ACC112 (cell line): ENCODE data around the gene OTOS.

ENCODE experiments used
- H2AFZ ChIP-seq: fragments of 200-600 bp; sonication (generic); one replicate; pipeline ENCODE4 v1.6.0; 2017; ENCODE audit warnings: antibody characterized with exemption, low read length; ENCODE audit not compliant: unreplicated experiment
- H3K27ac ChIP-seq: fragments of 200-600 bp; sonication (generic); 2 replicates; pipeline ENCODE4 v1.5.1; 2014; ENCODE audit warnings: low read depth, mild to moderate bottlenecking, antibody characterized with exemption, low read length, moderate library complexity
- H3K27me3 ChIP-seq: fragments of 200-600 bp; sonication (generic); 2 replicates; pipeline ENCODE4 v1.6.1; 2014; ENCODE audit warnings: mild to moderate bottlenecking, antibody characterized with exemption, low read length, moderate library complexity, mixed read lengths; ENCODE audit not compliant: insufficient read depth
- H3K36me3 ChIP-seq: fragments of 200-600 bp; sonication (generic); 2 replicates; pipeline ENCODE4 v1.6.1; 2016; ENCODE audit warnings: mild to moderate bottlenecking, antibody characterized with exemption, low read length, moderate library complexity, mixed read lengths; ENCODE audit not compliant: insufficient read depth
- H3K4me1 ChIP-seq: fragments of 200-600 bp; sonication (generic); one replicate; pipeline ENCODE4 v1.6.1; 2016; ENCODE audit warnings: low read length, mixed read lengths; ENCODE audit not compliant: insufficient read depth, unreplicated experiment, control insufficient read depth
- H3K4me3 ChIP-seq: fragments of 200-600 bp; sonication (generic); 2 replicates; pipeline ENCODE4 v1.5.1; 2014; ENCODE audit warnings: mild to moderate bottlenecking, low read depth, low read length
- H3K79me2 ChIP-seq: fragments of 200-600 bp; sonication (generic); one replicate; pipeline ENCODE4 v1.6.0; 2016; ENCODE audit warnings: low read length; ENCODE audit not compliant: control insufficient read depth, unreplicated experiment, insufficient read depth

The OTOS gene

DNA sequence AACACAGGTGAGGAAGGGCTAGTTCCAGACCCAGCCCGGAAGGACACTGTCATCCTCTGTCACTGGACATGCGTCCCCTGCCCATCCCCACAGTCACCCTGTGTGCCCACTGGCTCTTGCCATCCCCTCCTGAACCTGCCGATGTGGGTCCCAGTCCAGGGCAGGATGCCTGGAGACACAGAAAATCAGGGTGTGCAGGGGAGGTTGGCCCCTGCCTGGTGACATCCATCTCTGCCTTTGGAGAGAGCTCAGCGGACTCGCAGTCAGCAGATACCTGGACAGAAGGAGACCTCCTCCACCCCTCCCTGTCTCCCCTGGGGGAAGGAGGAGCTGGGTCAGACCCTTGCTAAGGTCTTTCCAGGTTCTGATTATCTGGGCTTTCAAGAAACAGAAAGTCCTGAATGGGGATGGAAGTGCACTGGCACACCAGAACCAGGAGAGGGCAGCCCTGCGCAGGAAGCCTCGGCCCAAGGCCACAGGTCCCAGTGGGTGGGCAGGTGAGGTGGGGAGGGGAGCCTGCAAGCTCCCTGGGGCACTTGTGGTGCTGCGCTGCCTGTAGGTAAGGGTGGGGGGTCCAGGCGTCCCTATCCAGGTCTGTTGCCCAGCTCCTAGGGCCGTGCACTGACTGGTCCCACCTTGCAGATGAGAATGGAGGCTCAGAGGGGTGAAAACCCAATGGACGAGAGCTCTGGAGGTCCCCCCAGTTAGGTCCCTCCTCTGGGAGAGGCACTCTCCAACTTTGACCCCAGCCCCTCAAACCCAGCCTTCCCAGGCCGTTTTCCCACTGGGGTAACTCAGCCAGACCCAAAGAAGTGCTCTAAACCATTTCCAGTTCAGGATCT lies 9.7 kb upstream of the OTOS start:
- Histone ChIP-seq H3K27ac (no peak overlapping the region), H3K4me1 (no peaks in the 10 kb centered on the region), H3K79me2 (no peaks in the 10 kb centered on the region), H3K4me3 (no peak overlapping the region), H3K27me3 (peaks cover 34% of the 10 kb centered on the region), H2AFZ (no peak overlapping the region), H3K36me3 (no peaks in the 10 kb centered on the region)

DNA sequence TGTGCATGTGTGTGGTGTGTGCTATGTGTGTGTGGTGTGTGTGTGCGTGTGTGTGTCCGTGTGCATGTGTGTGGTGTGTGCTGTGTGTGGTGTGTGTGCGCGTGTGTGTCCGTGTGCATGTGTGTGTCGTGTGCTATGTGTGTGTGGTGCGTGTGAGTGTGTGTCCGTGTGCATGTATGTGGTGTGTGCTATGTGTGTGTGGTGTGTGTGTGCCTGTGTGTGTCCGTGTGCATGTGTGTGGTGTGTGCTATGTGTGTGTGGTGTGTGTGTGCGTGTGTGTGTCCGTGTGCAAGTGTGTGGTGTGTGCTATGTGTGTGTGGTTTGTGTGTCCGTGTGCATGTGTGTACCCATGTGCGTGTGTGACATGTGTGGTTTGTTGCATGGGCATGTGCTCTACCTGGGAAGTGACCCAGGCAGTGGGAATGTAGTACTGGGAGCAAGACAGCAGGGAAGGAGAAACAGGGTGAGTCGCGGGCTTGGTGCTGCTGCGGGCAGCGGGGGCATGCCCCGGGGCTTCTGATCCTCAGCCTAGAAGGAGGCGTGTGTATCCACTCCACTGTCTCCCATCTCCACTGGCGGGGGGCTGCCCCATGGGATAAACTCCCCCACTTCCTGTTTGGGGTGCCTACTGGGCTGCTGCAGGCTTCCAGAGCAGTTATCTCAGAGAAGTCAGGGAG lies 7.6 kb upstream of the OTOS start:
- peaks cover 20% of the 10 kb centered on the region for H3K27me3 ChIP-seq
- peaks cover 7% of the 10 kb centered on the region for H3K4me1 ChIP-seq
- H2AFZ ChIP-seq, result no peak overlapping the region
- H3K79me2 ChIP-seq, result no peaks in the 10 kb centered on the region
- no peaks in the 10 kb centered on the region for H3K36me3 ChIP-seq
- no peak overlapping the region for H3K27ac ChIP-seq
- H3K4me3 ChIP-seq, result no peak overlapping the region

DNA sequence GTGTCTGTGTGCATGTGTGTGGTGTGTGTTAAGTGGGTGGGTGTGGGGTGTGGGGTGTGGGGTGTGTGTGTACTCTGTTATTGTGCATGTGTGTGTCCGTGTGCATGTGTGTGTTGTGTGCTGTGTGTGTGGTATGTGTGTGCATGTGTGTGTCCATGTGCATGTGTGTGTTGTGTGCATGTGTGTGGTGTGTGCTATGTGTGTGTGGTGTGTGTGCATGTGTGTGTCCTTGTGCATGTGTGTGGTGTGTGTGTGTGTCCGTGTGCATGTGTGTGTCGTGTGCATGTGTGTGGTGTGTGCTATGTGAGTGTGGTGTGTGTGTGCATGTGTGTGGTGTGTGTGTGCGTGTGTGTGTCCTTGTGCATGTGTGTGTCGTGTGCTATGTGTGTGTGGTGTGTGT lies 6.9 kb upstream of the OTOS start:
- Histone ChIP-seq H2AFZ (no peak overlapping the region), H3K36me3 (no peaks in the 10 kb centered on the region), H3K27ac (no peak overlapping the region), H3K4me3 (no peak overlapping the region), H3K27me3 (peaks cover 13% of the 10 kb centered on the region), H3K79me2 (no peaks in the 10 kb centered on the region), H3K4me1 (peaks cover 7% of the 10 kb centered on the region)

DNA sequence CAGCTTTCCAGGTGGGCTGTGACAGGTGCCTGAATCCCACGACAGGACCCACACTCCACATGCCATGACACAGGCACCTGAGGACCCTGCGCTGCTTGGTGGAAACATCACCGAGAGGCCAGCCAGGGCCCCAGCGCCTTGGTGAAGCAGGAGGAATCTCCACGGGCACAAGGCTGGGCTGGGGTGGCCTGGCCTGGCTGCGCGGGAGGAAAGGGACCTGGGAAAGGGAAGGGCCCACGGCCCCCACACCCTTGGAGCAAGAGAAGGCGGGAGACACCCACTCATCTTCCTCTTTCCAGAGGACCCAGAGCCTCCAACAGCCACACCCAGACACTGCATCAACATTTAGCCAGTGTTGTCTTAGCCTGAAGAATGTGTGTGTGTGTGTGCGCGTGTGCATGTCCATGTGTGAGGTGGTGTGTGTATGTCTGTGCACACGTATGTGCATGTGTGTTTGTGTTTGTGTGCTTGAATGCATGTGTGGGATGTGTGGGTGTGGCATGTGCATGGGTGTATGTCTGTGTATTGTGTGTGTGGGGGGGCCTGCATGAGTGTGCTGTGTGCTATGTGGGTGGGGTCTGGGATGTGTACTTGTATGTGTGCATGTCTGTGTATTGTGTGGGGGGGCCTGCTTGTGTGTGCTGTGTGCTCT lies 6.3 kb upstream of the OTOS start:
- H3K79me2 ChIP-seq, result no peaks in the 10 kb centered on the region
- H3K4me3 ChIP-seq, result no peak overlapping the region
- no peak overlapping the region for H3K27ac ChIP-seq
- no peaks in the 10 kb centered on the region for H3K36me3 ChIP-seq
- no peak overlapping the region for H2AFZ ChIP-seq
- H3K27me3 ChIP-seq, result peaks cover 7% of the 10 kb centered on the region
- peaks cover 7% of the 10 kb centered on the region for H3K4me1 ChIP-seq

DNA sequence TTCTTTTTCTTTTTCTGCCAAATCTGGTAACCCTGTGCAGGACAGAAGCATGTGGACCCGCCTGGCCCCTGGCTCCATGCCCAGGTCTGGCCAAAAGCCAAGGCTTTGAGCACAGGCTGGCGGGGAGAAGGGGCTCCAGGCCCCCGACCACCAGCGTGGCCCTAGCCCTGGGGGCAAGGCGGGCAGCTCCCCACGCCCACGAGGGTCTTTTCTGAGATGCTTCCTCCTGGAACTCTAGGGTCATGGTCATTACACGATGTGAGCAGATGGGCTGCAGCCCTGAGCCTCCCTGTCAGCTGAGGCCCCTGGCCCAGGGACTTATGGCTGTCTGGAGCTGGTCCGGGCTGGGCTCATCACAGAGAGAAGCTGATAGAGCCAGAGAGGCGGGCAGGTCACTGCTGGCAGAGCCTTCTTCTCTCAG lies 5.7 kb upstream of the OTOS start:
- no peak overlapping the region for H3K27ac ChIP-seq
- no peaks in the 10 kb centered on the region for H3K36me3 ChIP-seq
- H3K4me1 ChIP-seq, result peaks cover 7% of the 10 kb centered on the region
- peaks cover 3% of the 10 kb centered on the region for H3K27me3 ChIP-seq
- no peaks in the 10 kb centered on the region for H3K79me2 ChIP-seq
- H2AFZ ChIP-seq, result no peak overlapping the region
- no peak overlapping the region for H3K4me3 ChIP-seq

DNA sequence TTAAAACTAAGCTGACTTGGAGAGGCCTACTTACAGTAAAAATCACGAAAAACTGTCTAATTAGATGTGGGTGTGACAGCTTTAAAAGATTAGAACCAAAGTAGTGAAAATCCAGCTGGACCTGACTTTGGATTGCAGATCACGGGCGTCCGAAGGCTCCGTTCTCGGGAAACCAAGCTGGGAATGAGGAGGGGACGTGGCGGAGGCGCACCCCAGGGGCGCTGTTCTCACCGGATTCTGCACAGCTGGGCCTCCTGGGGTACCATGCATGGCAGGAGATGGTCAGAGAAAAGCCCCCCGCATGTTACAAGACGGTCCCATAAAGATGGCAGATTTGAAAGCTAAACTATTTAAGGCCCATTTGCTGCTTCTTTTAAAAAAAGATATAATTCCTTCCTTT lies 5.0 kb upstream of the OTOS start:
- H2AFZ ChIP-seq, result no peak overlapping the region
- H3K36me3 ChIP-seq, result no peaks in the 10 kb centered on the region
- no peaks in the 10 kb centered on the region for H3K79me2 ChIP-seq
- peaks cover 7% of the 10 kb centered on the region for H3K4me1 ChIP-seq
- no peak overlapping the region for H3K4me3 ChIP-seq
- peaks cover 7% of the 10 kb centered on the region for H3K27me3 ChIP-seq
- H3K27ac ChIP-seq, result no peak overlapping the region

DNA sequence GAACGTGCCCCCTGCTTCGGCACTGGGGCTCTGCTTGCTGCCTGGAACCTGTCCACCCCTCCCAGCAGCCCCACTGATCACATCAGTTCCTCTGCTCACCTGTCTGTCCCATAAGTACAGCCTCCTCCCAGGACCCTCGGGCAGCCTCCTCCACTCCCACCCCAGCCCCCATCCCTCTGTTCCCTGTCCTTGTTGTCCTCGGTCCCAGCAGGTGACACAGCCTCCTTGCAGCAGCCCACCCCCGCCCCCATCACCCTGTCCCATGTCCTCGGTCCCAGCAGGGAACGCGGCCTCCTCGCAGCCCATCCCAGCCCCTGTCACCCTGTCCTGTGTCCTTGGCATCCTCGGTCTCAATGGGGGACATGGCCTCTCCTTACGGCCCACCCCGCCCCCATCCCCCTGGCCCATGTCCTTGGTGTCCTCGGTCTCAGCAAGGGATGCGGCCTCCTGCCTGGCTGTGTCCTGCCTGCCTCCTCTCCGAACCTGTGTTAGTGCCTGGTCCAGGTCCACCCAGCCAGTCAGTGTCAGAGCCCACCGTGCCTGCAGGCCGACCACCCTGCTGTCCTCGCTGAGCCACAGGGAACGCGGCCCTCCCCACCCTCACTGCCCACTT lies 4.3 kb upstream of the OTOS start:
- Histone ChIP-seq H3K27ac (no peak overlapping the region), H2AFZ (no peak overlapping the region), H3K4me3 (no peak overlapping the region), H3K79me2 (no peaks in the 10 kb centered on the region), H3K27me3 (peaks cover 7% of the 10 kb centered on the region), H3K4me1 (peaks cover 7% of the 10 kb centered on the region), H3K36me3 (no peaks in the 10 kb centered on the region)

DNA sequence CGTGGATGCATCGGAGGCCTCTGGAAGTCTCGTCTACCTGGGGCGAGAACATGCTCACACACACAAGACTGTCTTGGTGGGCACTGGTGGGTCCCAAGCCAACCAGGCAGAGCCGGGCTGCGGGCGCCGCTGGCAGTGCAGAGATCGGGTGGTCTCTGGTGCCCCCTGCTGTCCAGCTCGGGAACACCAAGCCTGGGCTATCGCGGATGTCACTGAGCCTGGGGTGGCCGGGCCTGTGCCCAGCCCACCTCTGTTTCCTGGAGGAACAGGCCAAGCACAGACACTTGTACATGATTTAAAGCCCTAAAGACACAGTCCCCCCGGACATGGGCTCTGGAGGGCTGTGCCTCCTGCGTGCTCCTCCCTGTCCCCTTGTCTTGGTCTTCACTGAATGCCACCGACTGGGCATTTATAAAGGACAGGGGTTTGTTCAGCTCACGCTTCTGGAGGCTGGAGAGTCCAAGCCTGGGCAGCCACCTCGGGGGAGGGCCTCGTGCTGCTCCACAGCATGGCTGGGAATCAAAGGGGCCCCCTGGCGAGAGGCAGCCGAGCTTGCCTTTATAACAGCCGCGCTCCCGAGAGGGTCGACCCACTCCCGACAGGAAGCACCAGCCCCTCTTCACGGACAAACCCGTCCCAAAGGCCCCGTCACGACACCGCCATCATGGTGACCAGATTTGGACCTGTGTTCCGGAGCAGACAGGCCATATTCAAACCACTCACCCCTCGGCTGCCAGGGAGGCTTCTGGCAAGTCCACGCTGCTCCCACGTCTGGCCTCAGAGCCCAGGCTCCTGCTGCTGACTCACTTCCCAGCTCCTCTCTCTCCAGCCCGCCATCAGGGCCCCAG lies 3.6 kb upstream of the OTOS start:
- Histone ChIP-seq H3K4me3 (no peak overlapping the region), H3K27me3 (peaks cover 7% of the 10 kb centered on the region), H3K27ac (no peak overlapping the region), H3K36me3 (no peaks in the 10 kb centered on the region), H2AFZ (peak overlapping the region; percentile 30), H3K79me2 (no peaks in the 10 kb centered on the region), H3K4me1 (peaks cover 7% of the 10 kb centered on the region)

DNA sequence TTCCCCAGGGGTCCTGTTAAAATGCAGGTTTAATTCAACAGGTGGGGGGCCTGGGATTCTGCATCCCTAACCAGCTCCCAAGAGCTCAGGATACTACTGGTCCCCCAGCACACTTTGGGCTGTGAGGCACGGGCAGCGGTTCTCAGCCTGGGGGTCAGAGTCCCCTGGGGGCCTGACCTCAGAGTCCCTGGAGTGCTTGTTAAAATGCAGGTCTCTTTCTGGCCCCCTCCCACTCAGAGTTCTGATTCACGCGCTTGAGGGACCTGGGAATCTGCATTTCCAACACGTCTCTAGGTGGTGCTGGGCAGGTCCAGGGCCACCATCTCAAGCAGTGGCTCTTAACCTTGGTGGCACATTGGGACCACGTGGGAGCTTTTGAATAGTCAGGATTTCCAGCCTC lies 2.8 kb upstream of the OTOS start:
- Histone ChIP-seq H3K4me3 (no peak overlapping the region), H2AFZ (no peak overlapping the region), H3K79me2 (no peaks in the 10 kb centered on the region), H3K27ac (no peak overlapping the region), H3K27me3 (peaks cover 7% of the 10 kb centered on the region), H3K36me3 (no peaks in the 10 kb centered on the region), H3K4me1 (peaks cover 7% of the 10 kb centered on the region)

DNA sequence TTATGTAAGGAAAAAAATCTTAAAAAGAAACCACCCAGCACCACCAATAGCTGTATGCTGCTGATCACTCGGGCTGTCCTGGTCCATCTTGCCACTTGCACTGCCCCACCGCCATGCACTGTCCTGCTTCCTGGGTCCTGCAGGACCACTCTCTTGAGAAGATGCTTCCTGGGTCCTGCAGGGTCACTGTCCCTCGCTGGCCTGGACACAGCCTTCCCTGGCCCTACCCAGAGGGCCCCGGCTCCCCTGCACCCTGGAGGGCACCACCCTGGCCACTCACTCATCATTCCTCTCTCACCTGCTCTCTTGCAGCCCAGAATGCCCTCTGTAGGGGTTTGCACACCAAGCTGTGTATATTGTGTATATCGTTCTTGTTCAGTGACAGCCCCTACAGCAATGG lies 2.4 kb upstream of the OTOS start:
- peaks cover 7% of the 10 kb centered on the region for H3K4me1 ChIP-seq
- no peak overlapping the region for H2AFZ ChIP-seq
- peaks cover 7% of the 10 kb centered on the region for H3K27me3 ChIP-seq
- H3K4me3 ChIP-seq, result no peak overlapping the region
- H3K36me3 ChIP-seq, result no peaks in the 10 kb centered on the region
- no peak overlapping the region for H3K27ac ChIP-seq
- no peaks in the 10 kb centered on the region for H3K79me2 ChIP-seq
